ENCODE data around the gene NECAB2. TPM values are rescaled to one million over a fixed set of nuclear protein-coding genes. Genes with fewer than 3 reads are reported as not detected.
"Not testable (repeated sequence)": the region's sequence is repeated elsewhere in the genome, so short reads cannot be mapped to it uniquely, and the experiment has no call there.

NECAB2 gene
- total and polyA plus RNA-seq, 4 donors, result 0.10 to 0.57 (median 0.39) TPM

GRCh38 chr16:83940119-83940518 is 27.9 kb upstream of the NECAB2 start:
- peaks cover 0 to 7% (median 0%) of the 10 kb centered on the region in 5 donors for H3K4me1 ChIP-seq (ENCODE audit: control insufficient read depth in 5 of 5, insufficient read depth in 5 of 5, low read length in 5 of 5)
- H3K36me3 ChIP-seq (ENCODE audit: control insufficient read depth in 4 of 4, insufficient read depth in 4 of 4, low read length in 4 of 4), result no peaks in the 10 kb centered on the region
- DNase-seq, result no peak
- no peak overlapping the region for H3K9ac ChIP-seq (ENCODE audit: insufficient read depth in 1 of 2, low read length in 2 of 2)
- TF ChIP-seq CTCF (IDR thresholded peaks at IDR 0.05; ENCODE audit: control extremely low read depth, extremely low read depth), result no peak
- WGBS, 2 donors, result 74 to 78% methylated on average over 10 to 12 of the region's 12 CpGs
- H3K9me3 ChIP-seq (ENCODE audit: control insufficient read depth in 4 of 4, insufficient read depth in 3 of 4, low read length in 3 of 4), result no peaks in the 10 kb centered on the region
- ATAC-seq (ENCODE audit: insufficient read depth, low FRiP score), result no peak
- H3K4me3 ChIP-seq, result no peak overlapping the region
- H3K27ac ChIP-seq (ENCODE audit: low read depth in 1 of 2, low read length in 1 of 2), result no peak overlapping the region
- H3K27me3 ChIP-seq (ENCODE audit: control insufficient read depth in 3 of 3, insufficient read depth in 3 of 3, low read length in 2 of 3), result no peaks in the 10 kb centered on the region

- H3K9ac ChIP-seq (ENCODE audit: insufficient read depth in 1 of 2, low read length in 2 of 2), result no peak overlapping the region
- H3K27ac ChIP-seq (ENCODE audit: low read depth in 1 of 2, low read length in 1 of 2), result no peak overlapping the region
- no peaks in the 10 kb centered on the region for H3K36me3 ChIP-seq (ENCODE audit: control insufficient read depth in 4 of 4, insufficient read depth in 4 of 4, low read length in 4 of 4)
- H3K4me1 ChIP-seq (ENCODE audit: control insufficient read depth in 5 of 5, insufficient read depth in 5 of 5, low read length in 5 of 5), result peaks cover 0 to 7% (median 0%) of the 10 kb centered on the region in 5 donors
- 86% methylated on average over 28 of the region's 28 CpGs for WGBS, 2 donors
- H3K27me3 ChIP-seq (ENCODE audit: control insufficient read depth in 3 of 3, insufficient read depth in 3 of 3, low read length in 2 of 3), result no peaks in the 10 kb centered on the region
- no peak for ATAC-seq (ENCODE audit: insufficient read depth, low FRiP score)
- no peak for TF ChIP-seq CTCF (IDR thresholded peaks at IDR 0.05; ENCODE audit: control extremely low read depth, extremely low read depth)
- no peak for DNase-seq
- H3K4me3 ChIP-seq, result no peak overlapping the region
- no peaks in the 10 kb centered on the region for H3K9me3 ChIP-seq (ENCODE audit: control insufficient read depth in 4 of 4, insufficient read depth in 3 of 4, low read length in 3 of 4)
Observed at GRCh38 chr16:83940630-83941378, 27.2 kb upstream of the NECAB2 start.

GRCh38 chr16:83941546-83941945 is 26.5 kb upstream of the NECAB2 start:
- not testable (repeated sequence) for H3K9me3 ChIP-seq (ENCODE audit: control insufficient read depth in 4 of 4, insufficient read depth in 3 of 4, low read length in 3 of 4); H3K36me3 ChIP-seq (ENCODE audit: control insufficient read depth in 4 of 4, insufficient read depth in 4 of 4, low read length in 4 of 4)
- 97% methylated on average over 9 of the region's 9 CpGs for WGBS, 2 donors

GRCh38 chr16:83942074-83942473 is 26.0 kb upstream of the NECAB2 start:
- H3K36me3 ChIP-seq (ENCODE audit: control insufficient read depth in 4 of 4, insufficient read depth in 4 of 4, low read length in 4 of 4), result no peaks in the 10 kb centered on the region
- DNase-seq, result no peak
- H3K4me1 ChIP-seq (ENCODE audit: control insufficient read depth in 5 of 5, insufficient read depth in 5 of 5, low read length in 5 of 5), result peaks cover 0 to 7% (median 0%) of the 10 kb centered on the region in 5 donors
- TF ChIP-seq CTCF (IDR thresholded peaks at IDR 0.05; ENCODE audit: control extremely low read depth, extremely low read depth), result no peak
- no peaks in the 10 kb centered on the region for H3K9me3 ChIP-seq (ENCODE audit: control insufficient read depth in 4 of 4, insufficient read depth in 3 of 4, low read length in 3 of 4)
- no peak overlapping the region for H3K9ac ChIP-seq (ENCODE audit: insufficient read depth in 1 of 2, low read length in 2 of 2)
- H3K27ac ChIP-seq (ENCODE audit: low read depth in 1 of 2, low read length in 1 of 2), result no peak overlapping the region
- ATAC-seq (ENCODE audit: insufficient read depth, low FRiP score), result no peak
- no peaks in the 10 kb centered on the region for H3K27me3 ChIP-seq (ENCODE audit: control insufficient read depth in 3 of 3, insufficient read depth in 3 of 3, low read length in 2 of 3)
- 87 to 89% methylated on average over 14 of the region's 14 CpGs for WGBS, 2 donors
- no peak overlapping the region for H3K4me3 ChIP-seq

More at GRCh38 chr16:83941546-83941945, 26.5 kb upstream of the NECAB2 start:
- not testable (repeated sequence) for H3K4me1 ChIP-seq (ENCODE audit: control insufficient read depth in 5 of 5, insufficient read depth in 5 of 5, low read length in 5 of 5); H3K27ac ChIP-seq (ENCODE audit: low read depth in 1 of 2, low read length in 1 of 2); ATAC-seq (ENCODE audit: insufficient read depth, low FRiP score); H3K4me3 ChIP-seq; DNase-seq; H3K9ac ChIP-seq (ENCODE audit: insufficient read depth in 1 of 2, low read length in 2 of 2); H3K27me3 ChIP-seq (ENCODE audit: control insufficient read depth in 3 of 3, insufficient read depth in 3 of 3, low read length in 2 of 3)

Data from lung (tissue), 12 donors.